Motor neuron (in vitro differentiated cells): Measurements from ENCODE around the gene ZFYVE28. TPM values are rescaled to one million over a fixed set of nuclear protein-coding genes. Genes with fewer than 3 reads are reported as not detected.
"Not testable (repeated sequence)": the region's sequence is repeated elsewhere in the genome, so short reads cannot be mapped to it uniquely, and the experiment has no call there.

Experiments
- ATAC-seq, 8 experiments: fragments of 200-7000 bp; cut with Tn5 transposase; replicated peaks in 6 of 8; 2 replicates each; pipeline ENCODE4 v1.8.0; 2021; ENCODE audit warnings: mild to moderate bottlenecking in 8 of 8, moderate library complexity in 8 of 8
- H3K27ac ChIP-seq, 2 donors: fragments of 250-450 bp; sonication (Bioruptor Pico); 2 replicates each; pipeline ENCODE4 v1.9.0; 2021; ENCODE audit warnings: antibody characterized with exemption in 2 of 2, mild to moderate bottlenecking in 2 of 2, moderate library complexity in 1 of 2
- H3K4me1 ChIP-seq, 2 donors: fragments of 250-450 bp; sonication (Bioruptor Pico); replicated peaks in 1 of 2; 2 replicates each; pipeline ENCODE4 v1.6.1; 2021; ENCODE audit warnings: antibody characterized with exemption in 2 of 2, mild to moderate bottlenecking in 2 of 2, moderate library complexity in 1 of 2
- H3K4me3 ChIP-seq, 5 donors: fragments of 250-450 bp; sonication (Bioruptor Pico); 2 replicates each; pipeline ENCODE4 v1.9.0; 2021; ENCODE audit warnings: antibody characterized with exemption in 5 of 5, mild to moderate bottlenecking in 5 of 5, moderate library complexity in 4 of 5
- WGBS, 10 experiments: fragments of 450-650 bp; shearing (Covaris generic); methylation state at CpG; one replicate each; pipeline ENCODE4 v1.0.0; 2022; 5-methylcytosine and 5-hydroxymethylcytosine counted together
- in situ Hi-C, 9 experiments: fragments of 400-800 bp; cut with MboI; loops; one replicate each; pipeline ENCODE4 v1.15.0; 2021; ENCODE audit warnings: low sequenced_read_pairs in 9 of 9, low pct_unique_long_range_greater_than_20kb in 2 of 9; ENCODE audit not compliant: unreplicated experiment in 9 of 9
- total RNA-seq, 8 experiments: library from RNA; unstranded; fragments of 300-600 nt; gene quantifications; 2 replicates each; pipeline versions ENCODE4 v1.2.3 to v1.2.4, GENCODE V29; 2022

Gene ZFYVE28
- total RNA-seq, 8 experiments from 2014 or later, result 1.1 to 8.2 (median 4.3) TPM

DNA sequence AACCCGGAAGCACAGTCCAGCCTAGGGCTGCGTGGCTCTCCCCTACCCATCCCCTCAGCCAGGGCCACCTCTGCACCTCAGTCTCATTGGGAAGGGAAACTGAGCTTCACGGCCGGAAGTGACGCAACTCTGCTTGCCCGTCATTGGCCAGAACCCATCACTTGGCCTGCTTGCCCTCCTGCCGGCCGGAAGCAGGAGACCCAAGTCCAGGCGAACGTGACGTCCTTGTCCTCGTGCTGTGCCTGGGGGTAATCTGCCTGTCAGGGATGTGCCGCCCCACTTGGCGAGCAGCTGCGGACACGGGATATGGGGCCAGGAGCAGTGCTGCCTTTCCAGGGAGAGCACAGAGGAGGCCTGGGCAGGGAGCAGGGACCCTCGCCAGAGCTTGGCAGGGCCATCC lies 31.2 kb downstream of the ZFYVE28 start:
- WGBS, 10 experiments, result 0 to 97% methylated on average over 1 to 6 of the region's 17 CpGs; no CpG with 5 or more reads in 8 of the 10 experiments
- in situ Hi-C loops, result no loop called here
- H3K27ac ChIP-seq, result no peak overlapping the region
- no peak for ATAC-seq
- peaks cover 7 to 8% of the 10 kb centered on the region in 2 donors for H3K4me1 ChIP-seq
- H3K4me3 ChIP-seq, result no peak overlapping the region

DNA sequence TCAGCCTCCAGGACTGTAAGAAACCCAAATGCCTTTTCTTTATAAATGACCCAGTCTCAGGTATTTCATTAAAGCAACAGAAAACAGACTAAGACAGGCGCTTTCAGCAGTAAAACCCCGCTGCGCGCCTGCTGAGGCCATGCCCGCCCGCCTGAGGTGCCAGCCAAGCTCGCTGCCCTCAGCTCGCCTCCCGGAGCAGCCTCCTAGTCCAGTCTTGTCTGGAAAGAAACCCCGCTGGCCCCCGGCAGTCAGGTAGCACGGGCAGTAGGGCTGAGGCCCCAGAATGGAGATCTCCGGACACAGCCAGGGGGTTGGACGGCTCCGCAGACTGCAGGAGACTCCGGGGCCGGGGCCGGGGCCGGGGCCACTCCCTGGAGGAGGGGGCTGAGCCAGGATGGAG lies 31.7 kb downstream of the ZFYVE28 start:
- Histone ChIP-seq H3K4me1 (peaks cover 7 to 8% of the 10 kb centered on the region in 2 donors), H3K27ac (no peak overlapping the region), H3K4me3 (no peak overlapping the region)
- no peak for ATAC-seq
- in situ Hi-C loops, result no loop called here
- WGBS, 10 experiments, result 73 to 100% (median 94%) methylated on average over 1 to 7 of the region's 19 CpGs; no CpG with 5 or more reads in 5 of the 10 experiments

DNA sequence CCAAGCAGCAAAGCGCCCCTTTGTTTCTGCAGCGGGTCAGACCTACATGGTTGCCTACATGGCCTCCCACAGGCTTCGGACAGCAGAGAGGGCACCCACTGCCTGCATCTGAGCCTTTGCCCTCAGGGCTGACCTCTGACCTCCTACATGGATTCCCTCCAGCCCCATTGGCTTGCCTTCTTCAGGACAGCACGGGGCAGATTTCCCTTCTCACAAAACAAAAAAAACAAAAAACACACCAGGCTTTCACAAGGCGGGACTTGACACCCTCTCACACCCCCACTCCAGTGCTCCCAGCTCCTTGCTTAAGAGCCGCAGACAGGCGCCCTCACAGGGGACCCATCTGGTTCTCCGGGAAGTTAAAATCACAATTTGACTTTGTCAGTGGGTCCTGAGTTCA lies 32.9 kb downstream of the ZFYVE28 start:
- Histone ChIP-seq H3K27ac (no peak overlapping the region), H3K4me3 (no peak overlapping the region), H3K4me1 (peaks cover 0 to 4% of the 10 kb centered on the region in 2 donors)
- 50 to 100% (median 67%) methylated on average over 1 to 7 of the region's 8 CpGs; no CpG with 5 or more reads in 3 of the 10 experiments for WGBS, 10 experiments
- ATAC-seq, result no peak
- in situ Hi-C loops, result no loop called here

DNA sequence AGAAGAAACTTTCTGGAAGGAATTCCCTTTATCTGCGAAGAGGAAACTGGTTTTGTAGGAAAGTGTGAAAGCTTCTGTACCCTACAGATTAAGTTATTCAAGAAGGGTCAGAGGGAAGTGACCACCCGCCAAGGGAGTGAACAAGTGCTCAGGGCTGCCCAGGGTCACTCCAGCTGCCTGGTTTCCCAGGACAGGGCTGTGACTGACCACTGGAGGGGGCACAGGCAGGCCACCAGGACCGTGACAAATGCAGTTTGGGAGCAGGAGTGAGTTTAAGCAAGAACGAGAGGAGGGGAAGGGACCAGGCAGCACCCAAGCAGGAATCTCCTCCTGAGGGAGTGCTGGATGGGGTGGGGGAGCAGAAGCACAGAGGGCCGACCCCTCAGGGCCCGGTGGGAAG lies 34.2 kb downstream of the ZFYVE28 start:
- ATAC-seq, result no peak
- H3K4me1 ChIP-seq, result peaks cover 0 to 4% of the 10 kb centered on the region in 2 donors
- H3K27ac ChIP-seq, result no peak overlapping the region
- in situ Hi-C loops, result no loop called here
- no peak overlapping the region for H3K4me3 ChIP-seq
- WGBS, 10 experiments, result 17 to 100% (median 80%) methylated on average over 1 to 2 of the region's 6 CpGs; no CpG with 5 or more reads in 3 of the 10 experiments

DNA sequence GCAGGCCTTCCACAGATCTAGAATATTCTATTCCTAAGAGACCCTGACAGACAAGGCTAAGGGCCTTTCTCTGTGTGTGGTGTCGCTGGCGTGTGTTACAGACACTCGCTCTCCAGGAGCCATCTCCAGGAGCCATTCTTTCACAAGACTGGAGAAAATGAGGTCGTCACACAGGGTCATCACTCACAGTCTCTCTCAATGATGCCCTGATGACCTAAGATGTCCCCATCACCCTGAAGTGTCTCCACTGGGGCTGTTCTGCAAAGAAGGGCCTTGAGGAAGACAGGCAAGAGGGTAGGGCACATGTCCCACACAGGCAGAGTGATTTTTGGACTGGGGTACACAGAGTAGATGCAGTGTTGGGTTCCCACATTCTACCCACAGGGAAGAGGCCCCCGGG lies 34.7 kb downstream of the ZFYVE28 start:
- no peak overlapping the region for H3K4me3 ChIP-seq
- 37 to 92% (median 70%) methylated on average over 2 of the region's 5 CpGs; no CpG with 5 or more reads in 6 of the 10 experiments for WGBS, 10 experiments
- peak in 1 of 8 experiments; percentile 10 for ATAC-seq
- no peak overlapping the region for H3K27ac ChIP-seq
- H3K4me1 ChIP-seq, result peaks cover 0 to 4% of the 10 kb centered on the region in 2 donors
- in situ Hi-C loops, result no loop called here

DNA sequence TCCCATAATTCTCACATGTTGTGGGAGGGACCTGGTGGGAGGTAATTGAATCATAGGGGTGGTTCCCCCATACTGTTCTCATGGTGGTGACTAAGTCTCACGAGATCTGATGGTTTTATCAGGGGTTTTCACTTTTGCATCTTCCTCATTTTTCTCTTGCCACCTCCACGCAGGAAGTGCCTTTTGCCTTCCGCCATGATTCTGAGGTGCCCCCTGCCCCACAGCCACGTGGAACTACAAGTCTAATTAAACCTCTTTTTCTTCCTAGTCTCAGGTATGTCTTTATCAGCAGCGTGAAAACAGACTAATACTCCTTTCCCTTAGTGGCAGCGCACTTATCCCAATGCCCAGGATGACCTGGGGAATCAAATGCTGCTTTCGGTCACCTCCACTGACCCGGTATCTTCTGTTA lies 35.2 kb downstream of the ZFYVE28 start:
- H3K4me3 ChIP-seq, H3K27ac ChIP-seq, H3K4me1 ChIP-seq, in situ Hi-C loops: not testable (repeated sequence)
- peak in 1 of 8 experiments; percentile 27 for ATAC-seq
- 76 to 92% (median 87%) methylated on average over 2 to 8 of the region's 8 CpGs for WGBS, 10 experiments

DNA sequence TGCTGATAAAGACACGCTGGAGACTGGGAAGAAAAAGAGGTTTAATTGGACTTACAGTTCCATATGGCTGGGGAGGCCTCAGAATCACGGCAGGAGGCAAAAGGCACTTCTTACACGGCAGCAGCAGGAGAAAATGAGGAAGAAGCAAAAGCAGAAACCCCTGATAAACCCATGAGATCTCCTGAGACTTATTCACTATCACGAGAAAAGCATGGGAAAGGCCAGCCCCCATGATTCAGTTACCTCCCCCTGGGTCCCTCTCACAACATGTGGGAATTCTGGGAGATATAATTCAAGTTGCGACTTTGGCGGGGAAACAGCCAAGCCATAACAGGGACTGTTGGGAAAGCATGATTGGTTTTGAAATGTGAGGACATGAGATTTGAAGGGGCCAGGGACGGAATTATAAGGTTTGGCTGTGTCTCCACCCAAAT lies 35.7 kb downstream of the ZFYVE28 start:
- in situ Hi-C loops, H3K4me1 ChIP-seq, H3K27ac ChIP-seq, ATAC-seq, H3K4me3 ChIP-seq: not testable (repeated sequence)
- 54 to 100% (median 83%) methylated on average over 1 to 7 of the region's 7 CpGs; no CpG with 5 or more reads in 2 of the 10 experiments for WGBS, 10 experiments

DNA sequence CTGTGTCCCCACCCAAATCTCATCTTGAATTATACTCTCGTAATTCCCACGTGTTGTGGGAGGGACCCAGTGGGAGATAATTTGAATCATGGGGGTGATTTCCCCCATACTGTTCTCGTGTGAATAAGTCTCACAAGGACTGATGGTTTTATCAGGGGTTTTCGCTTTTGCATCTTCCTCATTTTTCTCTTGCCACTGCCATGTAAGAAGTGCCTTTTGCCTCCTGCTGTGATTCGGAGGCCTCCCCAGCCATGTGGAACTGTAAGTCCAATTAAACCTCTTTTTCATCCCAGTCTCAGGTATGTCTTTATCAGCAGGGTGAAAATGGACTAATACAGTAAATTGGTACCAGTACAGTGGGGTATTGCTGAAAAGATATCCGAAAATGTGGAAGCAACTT lies 37.9 kb downstream of the ZFYVE28 start:
- ATAC-seq, H3K4me3 ChIP-seq, H3K27ac ChIP-seq, H3K4me1 ChIP-seq, in situ Hi-C loops: not testable (repeated sequence)
- WGBS, 10 experiments, result 56 to 93% (median 64%) methylated on average over 2 to 6 of the region's 6 CpGs; no CpG with 5 or more reads in 2 of the 10 experiments

DNA sequence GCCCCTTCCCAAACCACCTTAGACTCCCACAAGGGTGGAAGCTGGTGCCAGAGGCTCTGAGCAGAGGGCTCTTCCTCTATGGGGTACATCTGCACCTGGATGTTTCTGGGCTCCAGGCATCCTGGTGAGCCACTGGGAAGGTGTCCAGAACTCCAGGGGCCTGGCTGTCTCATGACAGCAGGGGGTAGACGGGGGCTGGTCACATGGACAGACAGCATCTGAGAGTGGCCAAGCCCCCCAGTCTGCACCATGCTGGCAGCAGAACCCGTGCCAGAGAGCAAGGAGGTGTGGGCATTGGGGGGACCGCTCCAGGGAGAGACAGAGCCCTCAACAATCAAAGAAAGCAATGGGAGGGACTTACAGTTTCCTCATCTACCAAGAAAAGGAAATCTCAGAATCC lies 39.5 kb downstream of the ZFYVE28 start:
- peaks cover 0 to 2% of the 10 kb centered on the region in 2 donors for H3K4me1 ChIP-seq
- H3K27ac ChIP-seq, result no peak overlapping the region
- in situ Hi-C loops, result no loop called here
- whole genome bisulfite sequencing, 10 experiments, result 54 to 80% (median 72%) methylated on average over 1 to 3 of the region's 3 CpGs; no CpG with 5 or more reads in 6 of the 10 experiments
- ATAC-seq, result no peak
- H3K4me3 ChIP-seq, result no peak overlapping the region

DNA sequence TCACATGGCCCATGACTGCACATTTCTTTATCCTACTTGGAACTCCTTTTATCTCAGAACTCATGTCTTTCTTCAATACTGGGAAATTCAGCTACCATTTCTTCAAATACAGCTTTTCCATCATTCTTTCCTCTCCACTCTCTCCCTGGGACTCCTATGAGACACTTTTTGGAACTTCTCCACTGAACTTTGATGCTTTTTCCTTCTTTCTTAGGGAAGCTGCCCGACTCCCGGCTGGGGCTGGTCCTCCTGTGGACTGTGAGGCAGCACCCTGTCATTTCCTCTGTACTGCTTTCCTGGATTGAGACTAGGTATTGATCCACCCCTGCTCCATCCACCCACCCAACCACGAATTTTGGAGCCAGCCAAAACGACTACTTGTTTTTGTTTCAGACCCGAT lies 40.0 kb downstream of the ZFYVE28 start:
- in situ Hi-C loops, result no loop called here
- H3K4me1 ChIP-seq, result no peaks in the 10 kb centered on the region
- ATAC-seq, result no peak
- H3K27ac ChIP-seq, result no peak overlapping the region
- no peak overlapping the region for H3K4me3 ChIP-seq
- 24 to 100% (median 64%) methylated on average over 2 to 5 of the region's 5 CpGs for WGBS, 10 experiments

DNA sequence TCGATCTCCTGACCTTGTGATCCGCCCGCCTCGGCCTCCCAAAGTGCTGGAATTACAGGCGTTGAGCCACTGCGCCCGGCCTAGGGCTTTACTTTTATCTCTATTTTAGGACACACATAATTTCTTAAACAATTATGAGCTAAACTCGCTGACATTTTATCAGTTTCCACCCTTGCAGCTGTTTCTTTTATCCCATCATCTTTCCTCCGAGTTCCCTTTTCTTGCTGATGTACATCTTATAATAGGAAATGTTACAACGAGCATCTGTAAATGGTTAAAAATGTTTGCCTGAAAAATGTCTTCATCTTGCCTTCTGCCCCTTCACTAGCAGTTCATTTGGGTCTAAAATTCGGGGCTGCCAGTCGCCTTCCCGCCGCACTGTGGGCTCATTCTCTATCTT lies 41.2 kb downstream of the ZFYVE28 start:
- Histone ChIP-seq H3K4me1 (no peaks in the 10 kb centered on the region), H3K27ac (no peak overlapping the region), H3K4me3 (no peak overlapping the region)
- ATAC-seq, result no peak
- in situ Hi-C loops, result no loop called here
- WGBS, 10 experiments, result 38 to 96% (median 74%) methylated on average over 3 to 13 of the region's 14 CpGs; no CpG with 5 or more reads in 2 of the 10 experiments

DNA sequence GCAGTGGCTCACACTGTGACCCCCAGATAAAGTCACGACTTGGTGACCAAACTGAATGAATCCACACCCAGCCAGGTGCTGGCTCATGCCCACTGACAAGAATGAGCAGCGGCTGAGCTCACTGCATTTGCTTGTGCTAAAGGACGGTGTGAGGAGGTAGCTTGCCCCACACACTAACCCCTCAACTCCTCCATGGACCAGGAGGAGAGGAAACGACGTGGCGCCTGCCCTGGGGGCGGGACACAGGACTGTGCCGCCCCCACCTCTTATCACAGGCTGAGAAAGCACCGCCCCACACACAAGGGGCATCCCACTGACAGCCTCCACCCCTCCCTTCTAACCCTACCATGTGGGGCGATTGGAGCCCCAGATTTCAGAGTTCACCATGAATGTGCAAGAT lies 43.0 kb downstream of the ZFYVE28 start:
- in situ Hi-C loops, result no loop called here
- WGBS, 10 experiments, result 40 to 80% (median 67%) methylated on average over 1 to 9 of the region's 10 CpGs; no CpG with 5 or more reads in 6 of the 10 experiments

DNA sequence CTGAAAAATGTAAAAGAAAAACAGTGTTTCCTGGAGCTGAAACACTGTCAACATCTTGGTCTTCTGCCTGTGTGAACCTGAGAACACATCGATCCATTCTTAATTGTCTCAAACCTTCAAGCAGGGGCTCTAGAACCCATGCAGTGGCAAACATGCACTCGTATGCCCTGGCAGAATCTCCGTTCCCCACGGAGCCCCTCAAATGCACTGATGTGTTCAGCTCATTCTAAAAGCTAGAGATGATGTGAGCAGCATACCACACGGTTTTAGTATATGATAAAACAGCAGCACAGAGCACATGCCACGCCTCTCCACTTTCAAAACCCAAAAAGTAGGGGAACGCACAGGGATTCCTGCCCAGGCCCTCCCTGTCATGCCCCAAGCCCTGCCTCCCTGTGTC lies 44.9 kb downstream of the ZFYVE28 start:
- in situ Hi-C loops, result no loop called here
- no peak for ATAC-seq
- no peaks in the 10 kb centered on the region for H3K4me1 ChIP-seq
- no peak overlapping the region for H3K27ac ChIP-seq
- no peak overlapping the region for H3K4me3 ChIP-seq
- WGBS, 10 experiments, result 52 to 93% (median 60%) methylated on average over 2 to 5 of the region's 7 CpGs; no CpG with 5 or more reads in 5 of the 10 experiments

More for the DNA sequence above, 43.0 kb downstream of the ZFYVE28 start:
- Histone ChIP-seq H3K4me1 (no peaks in the 10 kb centered on the region), H3K4me3 (no peak overlapping the region), H3K27ac (no peak overlapping the region)
- no peak for ATAC-seq

DNA sequence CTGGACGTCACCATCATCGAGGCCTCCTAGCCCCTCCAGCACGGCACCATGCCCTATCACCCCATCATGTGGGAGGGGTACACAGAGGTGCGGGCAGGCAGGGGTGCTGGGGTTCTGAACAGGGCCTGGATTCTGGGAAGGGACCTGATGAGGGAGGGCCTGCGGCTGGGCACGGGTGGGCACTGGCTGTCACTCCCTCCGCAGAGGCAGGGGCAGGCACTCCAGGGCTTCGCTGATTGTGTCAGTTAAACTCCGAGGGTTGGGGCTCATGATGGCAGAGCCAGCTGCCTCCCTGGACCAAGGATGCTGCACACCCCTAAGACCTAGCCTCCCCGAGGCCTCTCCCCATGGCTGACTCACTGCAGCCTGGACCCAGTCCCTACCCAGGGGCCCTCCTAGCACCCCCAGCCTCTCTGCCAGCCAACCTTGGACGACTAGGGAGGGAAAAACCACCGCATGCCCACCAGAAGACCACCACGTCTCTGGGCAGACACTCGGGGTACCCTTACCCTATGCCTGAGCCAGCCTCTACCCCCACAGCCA lies 45.9 kb downstream of the ZFYVE28 start:
- ATAC-seq, result no peak
- Histone ChIP-seq H3K27ac (no peak overlapping the region), H3K4me1 (no peaks in the 10 kb centered on the region), H3K4me3 (no peak overlapping the region)
- in situ Hi-C loops, result no loop called here
- 80% methylated on average over 1 of the region's 14 CpGs; no CpG with 5 or more reads in 9 of the 10 experiments for WGBS, 10 experiments
